HL-60 (cell line): Measurements from ENCODE around the gene MAGEF1.

Experiments used
- CTCF ChIP-seq: IDR thresholded peaks from one replicate; pipeline ENCODE4 v1.5.1; 2011; ENCODE audit warnings: low read length, control low read depth, inconsistent platforms; ENCODE audit not compliant: insufficient read depth
- GABPA ChIP-seq: IDR thresholded peaks from 2 replicates; pipeline ENCODE4 v1.6.1; 2012; ENCODE audit warnings: low read depth
- POLR2AphosphoS5 ChIP-seq: IDR thresholded peaks from 2 replicates; pipeline ENCODE4 v1.6.1; 2012; ENCODE audit warnings: low read depth
- REST ChIP-seq: IDR thresholded peaks from 2 replicates; pipeline ENCODE4 v1.6.1; 2012; ENCODE audit warnings: low read depth; ENCODE audit not compliant: insufficient replicate concordance

DNA sequence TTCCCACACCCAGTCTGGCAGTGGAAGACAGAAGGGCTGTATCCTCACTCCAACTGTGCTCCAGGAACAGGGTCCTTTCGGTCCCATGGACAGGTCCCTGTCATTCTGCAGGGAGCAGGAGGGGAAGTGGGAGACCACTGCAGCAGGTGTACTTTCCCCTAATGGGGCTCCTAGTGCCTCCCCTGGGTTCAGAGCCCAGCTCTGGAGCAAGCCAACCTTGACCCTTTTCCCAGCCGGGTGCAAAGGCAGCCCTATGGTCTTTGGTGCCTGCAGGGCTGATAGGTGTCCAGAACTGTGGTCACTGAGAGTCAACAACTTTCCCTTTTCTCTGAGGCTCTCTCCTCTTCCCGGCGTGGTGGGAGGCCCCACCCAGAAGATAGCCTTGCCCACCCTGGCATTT, 26.8 kb downstream of the MAGEF1 start:
- TF ChIP-seq CTCF (no peak), POLR2AphosphoS5 (no peak), REST (no peak), GABPA (no peak)
